ENCODE data around the gene ZIC1. TPM values are rescaled to one million over a fixed set of nuclear protein-coding genes. Genes with fewer than 3 reads are reported as not detected.

The ZIC1 gene
- total and polyA plus RNA-seq, 2 of the 4 experiments (the other 2 are of a cell fraction): not detected

DNA sequence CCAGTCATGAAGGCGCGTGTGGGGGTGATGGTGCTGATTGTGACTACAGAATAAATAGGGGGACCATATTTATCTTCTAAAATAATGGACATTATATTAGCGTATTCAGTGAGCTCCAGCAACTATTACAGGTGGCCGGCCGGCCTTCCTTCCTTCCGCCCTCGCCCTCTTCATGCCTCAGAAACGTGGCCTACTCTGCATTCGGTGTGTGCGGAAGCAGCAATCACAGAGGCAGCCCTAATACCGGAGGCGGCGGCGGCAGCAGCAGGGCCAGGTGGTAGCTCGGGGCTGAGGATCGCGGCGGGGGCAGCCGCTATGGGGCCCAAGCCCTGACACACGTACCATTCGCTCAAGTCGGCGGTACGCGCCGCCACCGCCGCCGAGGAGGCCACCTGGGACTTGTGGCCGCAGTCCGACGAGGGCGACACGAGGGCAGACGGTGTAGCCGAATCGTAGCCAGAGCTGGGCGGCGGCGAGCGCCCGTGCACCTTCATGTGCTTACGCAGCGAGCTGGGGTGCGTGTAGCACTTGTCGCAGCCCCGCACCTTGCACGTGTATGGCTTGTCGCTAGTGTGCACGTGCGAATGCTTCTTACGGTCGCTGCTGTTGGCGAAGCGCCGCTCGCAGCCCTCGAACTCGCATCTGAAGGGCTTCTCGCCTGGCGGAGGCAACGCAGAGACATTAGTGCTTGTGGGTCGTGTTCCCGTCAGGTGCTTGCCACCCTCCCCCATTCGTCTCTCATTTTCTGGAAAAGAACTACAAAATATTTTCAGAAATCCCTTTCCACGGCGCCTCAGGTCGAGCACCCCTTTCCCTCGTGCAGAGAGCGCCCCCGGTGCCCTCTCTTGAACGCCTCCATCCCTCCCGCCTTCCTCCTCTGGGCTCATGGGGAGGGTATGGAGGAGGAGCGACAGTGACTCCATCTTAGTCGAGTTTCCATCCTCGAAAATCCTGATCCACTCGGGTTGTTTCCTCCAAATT, 18.3 kb upstream of the ZIC1 start (continued):
- TF ChIP-seq, protein P1, sequence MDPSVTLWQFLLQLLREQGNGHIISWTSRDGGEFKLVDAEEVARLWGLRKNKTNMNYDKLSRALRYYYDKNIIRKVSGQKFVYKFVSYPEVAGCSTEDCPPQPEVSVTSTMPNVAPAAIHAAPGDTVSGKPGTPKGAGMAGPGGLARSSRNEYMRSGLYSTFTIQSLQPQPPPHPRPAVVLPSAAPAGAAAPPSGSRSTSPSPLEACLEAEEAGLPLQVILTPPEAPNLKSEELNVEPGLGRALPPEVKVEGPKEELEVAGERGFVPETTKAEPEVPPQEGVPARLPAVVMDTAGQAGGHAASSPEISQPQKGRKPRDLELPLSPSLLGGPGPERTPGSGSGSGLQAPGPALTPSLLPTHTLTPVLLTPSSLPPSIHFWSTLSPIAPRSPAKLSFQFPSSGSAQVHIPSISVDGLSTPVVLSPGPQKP (IDR thresholded peaks at IDR 0.05; ENCODE audit: borderline replicate concordance, low read depth, low read length): no peak
- no peak for TF ChIP-seq SMC3 (IDR thresholded peaks at IDR 0.05; ENCODE audit: low read depth, low read length)
- no peak for TF ChIP-seq MAZ (IDR thresholded peaks at IDR 0.05; ENCODE audit: borderline replicate concordance, low read depth, low read length)
- TF ChIP-seq BHLHE40 (IDR thresholded peaks at IDR 0.05; ENCODE audit: low read depth, low read length): no peak

Measured in IMR-90 (cell line).